Pulmonary artery endothelial cell (primary cell): ENCODE data around the gene IQUB. TPM values are rescaled to one million over a fixed set of nuclear protein-coding genes. Genes with fewer than 3 reads are reported as not detected.
"Not testable (repeated sequence)": the region's sequence is repeated elsewhere in the genome, so short reads cannot be mapped to it uniquely, and the experiment has no call there.

ENCODE experiments used
- DNase-seq: peaks from one replicate; pipeline ENCODE4 v3.0.0-alpha.2; 2011; ENCODE audit warnings: low read depth, low spot score
- total RNA-seq: library from RNA; depleted of rRNA; stranded (reverse); fragments of >200 nt; gene quantifications from 2 replicates; pipeline ENCODE4 v1.2.3, GENCODE V29; 2014

IQUB gene
- total RNA-seq, result 0.32 and 0.33 TPM in 2 replicates

- peak; percentile 86 for DNase-seq
These were observed at the start of gene IQUB for GRCh38 chr7:123534383-123535260. Gene IQUB, minus strand, starts transcription at chr7:123534595. Its CDS starts 22,255 bp downstream, at chr7:123512340.

- DNase-seq, result no peak
These were observed 49.4 kb upstream of the IQUB start for GRCh38 chr7:123583821-123584220.

- DNase-seq, result no peak
These were observed 46.7 kb upstream of the IQUB start for GRCh38 chr7:123581162-123581459.

GRCh38 chr7:123580406-123581161 is 46.2 kb upstream of the IQUB start:
- DNase-seq, result peak; percentile 11

GRCh38 chr7:123579416-123579815 is 45.0 kb upstream of the IQUB start:
- DNase-seq, result no peak

- no peak for DNase-seq
These were observed 39.6 kb upstream of the IQUB start for GRCh38 chr7:123573896-123574467.

GRCh38 chr7:123573341-123573740 is 38.9 kb upstream of the IQUB start:
- DNase-seq, result no peak

GRCh38 chr7:123571684-123572083 is 37.3 kb upstream of the IQUB start:
- DNase-seq, result no peak

- no peak for DNase-seq
These were observed 36.8 kb upstream of the IQUB start for GRCh38 chr7:123571187-123571586.

- DNase-seq, result peak; percentile 64
These were observed 36.2 kb upstream of the IQUB start for GRCh38 chr7:123570390-123571182.

GRCh38 chr7:123569352-123570010 is 35.1 kb upstream of the IQUB start:
- peak; percentile 3 for DNase-seq

- no peak for DNase-seq
These were observed 27.7 kb upstream of the IQUB start for GRCh38 chr7:123562121-123562520.

- DNase-seq, result no peak
These were observed 24.0 kb upstream of the IQUB start for GRCh38 chr7:123558289-123558874.

GRCh38 chr7:123557398-123558288 is 23.2 kb upstream of the IQUB start, which contains the start of gene NDUFA5:
Gene NDUFA5, minus strand, starts transcription at chr7:123557818. Its CDS starts 23 bp downstream, at chr7:123557795.
- peak; percentile 98 for DNase-seq

GRCh38 chr7:123557016-123557397 is 22.6 kb upstream of the IQUB start:
- no peak for DNase-seq

- DNase-seq, result no peak
These were observed 21.1 kb upstream of the IQUB start for GRCh38 chr7:123555484-123555883.

GRCh38 chr7:123553159-123553558 is 18.8 kb upstream of the IQUB start:
- DNase-seq, result no peak

- DNase-seq, result no peak
These were observed 18.2 kb upstream of the IQUB start for GRCh38 chr7:123552641-123553040.

GRCh38 chr7:123552134-123552533 is 17.7 kb upstream of the IQUB start:
- DNase-seq, result not testable (repeated sequence)
